Measurements from ENCODE around the gene CHMP2A.

Gene CHMP2A

DNA sequence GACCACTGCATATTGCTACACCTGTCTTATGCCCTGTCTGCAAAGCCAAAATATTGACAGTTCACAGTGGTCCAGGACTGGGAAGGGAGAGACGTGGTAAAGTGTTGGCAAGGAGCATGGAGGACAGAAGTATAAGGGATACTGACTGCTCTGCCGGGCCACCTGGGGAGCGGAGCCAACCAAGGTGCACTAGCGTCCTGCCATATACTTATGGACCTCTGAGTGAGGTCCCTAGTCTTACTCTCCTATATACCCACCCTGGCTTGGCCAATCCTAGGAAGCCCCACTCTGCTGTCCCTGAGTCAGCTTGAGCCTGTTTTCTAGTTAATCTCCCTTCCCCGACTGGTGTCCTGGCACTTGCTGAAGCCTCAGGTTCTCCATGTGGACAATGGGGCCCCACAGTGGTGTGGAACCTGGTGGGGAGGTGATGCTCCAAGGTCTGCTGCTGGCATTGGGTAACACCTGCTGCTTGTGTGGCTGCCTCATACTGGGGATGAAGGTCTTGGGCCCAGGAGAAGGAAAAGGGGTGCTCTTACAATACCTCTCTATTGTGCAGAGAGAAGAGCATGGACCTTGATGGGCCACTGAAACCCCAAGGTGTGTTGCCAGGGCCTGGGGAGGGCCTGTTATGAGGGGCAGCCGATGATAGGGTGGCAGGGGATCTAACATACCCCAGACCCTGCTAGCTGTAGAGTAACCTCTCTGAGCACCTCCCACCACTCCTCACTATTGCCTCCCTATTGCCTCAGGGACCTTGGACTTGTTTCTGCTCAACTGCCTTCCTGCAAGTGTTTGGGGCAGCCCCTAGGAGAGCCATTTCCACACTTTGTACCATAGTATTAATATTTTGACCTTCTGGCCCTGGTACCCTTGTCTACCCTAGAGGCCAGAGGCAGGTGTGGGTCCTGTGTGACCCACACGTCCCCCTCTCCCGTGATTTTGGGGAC, 17.8 kb downstream of the CHMP2A start:
- CTCF ChIA-PET, result interaction anchor here (1.2 kb wide), 1 partner anchor 18 kb away, joined by 3 read pairs; no protein-coding TSS in a partner anchor
- DNase-seq (ENCODE audit: extremely low spot score), result no peak
- POLR2A ChIA-PET, result interaction anchor here (0.6 kb wide), 1 partner anchor 26 kb away, joined by 5 read pairs; no protein-coding TSS in a partner anchor
- TF ChIP-seq, protein P1, sequence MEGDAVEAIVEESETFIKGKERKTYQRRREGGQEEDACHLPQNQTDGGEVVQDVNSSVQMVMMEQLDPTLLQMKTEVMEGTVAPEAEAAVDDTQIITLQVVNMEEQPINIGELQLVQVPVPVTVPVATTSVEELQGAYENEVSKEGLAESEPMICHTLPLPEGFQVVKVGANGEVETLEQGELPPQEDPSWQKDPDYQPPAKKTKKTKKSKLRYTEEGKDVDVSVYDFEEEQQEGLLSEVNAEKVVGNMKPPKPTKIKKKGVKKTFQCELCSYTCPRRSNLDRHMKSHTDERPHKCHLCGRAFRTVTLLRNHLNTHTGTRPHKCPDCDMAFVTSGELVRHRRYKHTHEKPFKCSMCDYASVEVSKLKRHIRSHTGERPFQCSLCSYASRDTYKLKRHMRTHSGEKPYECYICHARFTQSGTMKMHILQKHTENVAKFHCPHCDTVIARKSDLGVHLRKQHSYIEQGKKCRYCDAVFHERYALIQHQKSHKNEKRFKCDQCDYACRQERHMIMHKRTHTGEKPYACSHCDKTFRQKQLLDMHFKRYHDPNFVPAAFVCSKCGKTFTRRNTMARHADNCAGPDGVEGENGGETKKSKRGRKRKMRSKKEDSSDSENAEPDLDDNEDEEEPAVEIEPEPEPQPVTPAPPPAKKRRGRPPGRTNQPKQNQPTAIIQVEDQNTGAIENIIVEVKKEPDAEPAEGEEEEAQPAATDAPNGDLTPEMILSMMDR (IDR thresholded peaks at IDR 0.05; ENCODE audit: control extremely low read depth, extremely low read depth, low read depth, missing control alignments), result no peak

DNA sequence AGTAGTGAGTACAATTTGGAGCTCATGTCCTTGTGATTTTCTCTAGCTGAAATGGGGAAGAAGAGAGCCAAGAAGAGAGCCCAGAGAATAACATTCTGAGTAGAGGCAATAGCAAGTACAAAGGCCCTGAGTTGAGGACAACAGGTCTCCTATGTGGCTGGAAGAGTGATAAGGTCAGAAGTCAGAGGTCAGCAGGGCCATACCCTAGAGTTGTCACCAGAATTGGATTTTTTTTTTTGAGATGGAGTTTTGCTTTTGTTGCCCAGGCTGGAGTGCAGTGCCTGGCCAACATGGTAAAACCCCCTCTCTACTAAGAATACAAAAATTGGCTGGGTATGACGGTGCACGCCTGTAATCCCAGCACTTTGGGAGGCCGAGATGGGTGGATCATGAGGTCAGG, 19.0 kb downstream of the CHMP2A start:
- TF ChIP-seq, protein P1 (IDR thresholded peaks at IDR 0.05; ENCODE audit: control extremely low read depth, extremely low read depth, low read depth, missing control alignments), result no peak
- CTCF ChIA-PET, result interaction anchor here (0.6 to 3.4 kb wide), 2 partner anchors 16 to 28 kb away, joined by 3 to 30 read pairs; partner anchors contain the start of gene ZBTB45
- POLR2A ChIA-PET, result no interaction called here
- DNase-seq (ENCODE audit: extremely low spot score), result no peak

DNA sequence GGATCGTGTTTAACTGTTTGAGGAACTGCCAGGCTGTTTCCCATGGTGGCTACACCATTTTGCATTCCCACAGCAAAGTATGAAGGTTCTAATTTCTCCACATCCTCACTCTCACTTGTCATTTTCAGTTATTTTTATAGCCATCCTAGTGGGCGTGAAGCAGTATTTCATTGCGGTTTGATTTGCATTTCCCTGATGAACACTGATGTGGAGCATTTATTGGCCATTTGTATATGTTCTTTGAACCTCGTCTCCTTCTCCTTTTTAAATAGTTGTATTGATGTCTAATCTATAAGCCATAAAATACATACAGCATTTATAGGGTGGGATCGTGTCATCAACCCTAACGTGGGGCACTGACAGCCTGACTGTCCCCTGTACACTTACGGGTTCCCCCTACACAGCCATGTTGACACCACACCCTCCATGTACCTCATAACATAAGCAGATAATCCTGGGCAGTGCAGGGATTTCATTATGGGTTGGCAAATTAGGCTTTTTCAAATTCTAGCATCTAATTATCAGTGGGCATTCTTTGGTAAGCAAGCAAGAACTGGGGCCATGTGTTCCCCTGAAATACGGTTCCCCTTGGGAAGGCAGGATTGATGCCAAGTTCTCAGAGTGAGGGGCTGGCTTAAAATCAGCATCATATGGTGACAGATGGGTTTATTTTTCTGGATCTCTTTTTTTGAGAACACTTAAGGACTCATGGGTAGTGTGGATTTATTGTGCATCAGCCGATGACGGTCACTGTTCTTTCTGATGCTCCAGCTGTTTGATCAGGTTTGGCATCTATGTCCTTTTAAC, 23.7 kb downstream of the CHMP2A start:
- POLR2A ChIA-PET, result no interaction called here
- TF ChIP-seq, protein P1 (IDR thresholded peaks at IDR 0.05; ENCODE audit: control extremely low read depth, extremely low read depth, low read depth, missing control alignments), result no peak
- no peak for DNase-seq (ENCODE audit: extremely low spot score)
- CTCF ChIA-PET, result interaction anchor here (1.3 to 1.5 kb wide), 2 partner anchors 12 to 17 kb away, joined by 3 to 11 read pairs; partner anchors contain the start of gene ZBTB45

DNA sequence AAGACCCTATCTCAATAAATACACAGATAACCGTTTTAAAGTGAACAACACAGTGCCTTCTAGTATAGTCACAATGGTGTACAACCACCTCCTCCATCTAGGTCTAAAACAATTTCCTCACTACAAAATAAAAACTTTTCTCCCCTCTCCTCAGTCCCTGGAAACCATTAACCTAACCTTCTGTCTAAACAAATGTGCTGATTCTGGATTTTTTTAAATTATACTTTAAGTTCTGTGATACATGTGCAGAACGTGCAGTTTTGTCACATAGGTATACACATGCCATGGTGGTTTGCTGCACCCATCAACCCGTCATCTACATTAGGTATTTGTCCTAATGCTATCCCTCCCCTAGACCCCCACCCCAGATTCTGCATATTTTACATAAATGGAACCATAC, 25.5 kb downstream of the CHMP2A start:
- TF ChIP-seq, protein P1 (IDR thresholded peaks at IDR 0.05; ENCODE audit: control extremely low read depth, extremely low read depth, low read depth, missing control alignments), result no peak
- DNase-seq (ENCODE audit: extremely low spot score), result no peak
- CTCF ChIA-PET, result interaction anchor here (1.2 kb wide), 1 partner anchor 9 kb away, joined by 6 read pairs; the partner anchor contains the start of gene ZBTB45
- POLR2A ChIA-PET, result no interaction called here

DNA sequence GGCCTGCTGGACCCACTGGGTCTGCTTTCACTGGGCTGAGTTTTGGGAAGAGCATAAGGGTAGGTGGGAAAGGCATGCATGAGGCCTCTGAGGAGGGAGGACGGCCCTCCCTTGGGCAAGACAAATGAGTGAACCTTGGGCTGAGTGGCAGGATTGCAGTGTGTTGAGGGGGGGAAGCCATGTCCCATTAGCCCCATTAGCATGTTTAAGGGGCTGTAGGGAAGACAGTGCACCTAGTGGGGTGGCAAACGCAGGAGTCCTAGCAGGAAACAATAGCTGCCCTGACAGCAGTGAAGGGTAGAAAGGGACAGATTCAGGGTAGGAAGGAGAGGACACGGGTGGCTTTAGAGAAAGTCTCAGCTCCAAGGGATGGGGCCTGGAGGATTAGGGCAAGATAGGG, 32.2 kb downstream of the CHMP2A start:
- DNase-seq (ENCODE audit: extremely low spot score), result no peak
- ChIA-PET CTCF (interaction anchor here (1.0 to 2.0 kb wide), 2 partner anchors 9 to 59 kb away, joined by 3 to 9 read pairs; no protein-coding TSS in a partner anchor), POLR2A (interaction anchor here (0.7 kb wide), 1 partner anchor 25 kb away, joined by 5 read pairs; no protein-coding TSS in a partner anchor)
- TF ChIP-seq, protein P1 (IDR thresholded peaks at IDR 0.05; ENCODE audit: control extremely low read depth, extremely low read depth, low read depth, missing control alignments), result no peak

DNA sequence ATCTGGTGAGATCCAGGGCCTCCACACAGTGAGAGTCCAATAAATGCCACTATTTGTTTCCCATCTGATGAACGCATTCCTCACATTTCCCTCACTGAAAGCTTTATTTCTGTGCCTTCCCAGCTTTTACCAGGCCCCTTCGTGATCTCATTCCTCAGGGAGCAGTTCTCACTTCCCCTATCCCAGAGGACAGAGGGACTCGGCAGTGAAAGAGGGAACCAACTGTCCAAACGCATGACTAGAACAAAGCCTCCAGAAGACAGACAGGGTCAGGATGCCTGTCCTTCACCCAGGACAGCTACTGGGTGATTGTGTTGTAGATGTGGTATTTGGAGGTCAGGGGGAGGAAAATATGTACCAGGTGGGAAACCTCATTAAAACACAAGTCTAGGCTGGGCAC, 33.3 kb downstream of the CHMP2A start:
- TF ChIP-seq, protein P1 (IDR thresholded peaks at IDR 0.05; ENCODE audit: control extremely low read depth, extremely low read depth, low read depth, missing control alignments), result no peak
- ChIA-PET POLR2A (no interaction called here), CTCF (interaction anchor here (2.0 to 5.9 kb wide), 7 partner anchors 8 to 60 kb away, joined by 9 to 60 read pairs (median 30); partner anchors contain the start of genes TRIM28 and UBE2M)
- DNase-seq (ENCODE audit: extremely low spot score), result no peak
